ENCODE results near the gene EPM2A. TPM values are rescaled to one million over a fixed set of nuclear protein-coding genes. Genes with fewer than 3 reads are reported as not detected.

EPM2A gene
- total and polyA plus RNA-seq, 2 of the 4 experiments (the other 2 are of a cell fraction) = 2.1 to 4.5 TPM

GRCh38 chr6:145633981-145634627 lies 101.2 kb downstream of the EPM2A start:
- Histone ChIP-seq H4K8ac (ENCODE audit: low read depth in 2 of 2, low read length in 2 of 2) (0 out of 4 replicates have a peak overlapping the region, but pooled peaks of 1 of the 2 experiments have one; percentile 38), H4K91ac (ENCODE audit: insufficient read depth, low read depth, low read length) (no peak overlapping the region; the same call in 1 of the 2 replicates), H3K18ac (ENCODE audit: low read depth, low read length) (no peak overlapping the region), H2AK5ac (ENCODE audit: low read depth, low read length) (no peak overlapping the region; the same call in 1 of the 2 replicates), H3K27ac (ENCODE audit: insufficient read depth, low read length) (no peak overlapping the region), H3K36me3 (ENCODE audit: control insufficient read depth, insufficient read depth, low read length) (no peaks in the 10 kb centered on the region), H3K4me3 (ENCODE audit: insufficient read depth, low read depth, low read length) (no peak overlapping the region), H3K9ac (ENCODE audit: low read depth, low read length) (no peak overlapping the region), H2BK5ac (ENCODE audit: low read depth, low read length, poor library complexity, severe bottlenecking) (no peak overlapping the region), H3K4me2 (ENCODE audit: low read depth, low read length) (no peak overlapping the region), H3K9me3 (ENCODE audit: control insufficient read depth, insufficient read depth, low read length) (no peaks in the 10 kb centered on the region), H3K14ac (replicated peaks; ENCODE audit: low read depth, low read length) (no peak overlapping the region), H2AFZ (replicated peaks; ENCODE audit: low read length, poor library complexity) (peak overlapping the region; percentile 54), H2BK20ac (ENCODE audit: low read depth, low read length) (peak overlapping the region; percentile 63; the same call in 1 of the 2 replicates), H3K9me1 (ENCODE audit: insufficient read depth, low read length) (no peaks in the 10 kb centered on the region), H3K4me1 (ENCODE audit: control insufficient read depth, insufficient read depth, low read length) (no peaks in the 10 kb centered on the region), H4K20me1 (ENCODE audit: insufficient read depth, low read length) (no peaks in the 10 kb centered on the region), H2AK9ac (replicated peaks; ENCODE audit: low read depth, low read length, poor library complexity) (no peak overlapping the region), H4K5ac (ENCODE audit: low read depth, low read length) (no peak overlapping the region), H3K79me1 (ENCODE audit: low read depth in 1 of 2, low read length in 2 of 2) (no peaks in the 10 kb centered on the region), H3K23ac (ENCODE audit: low read depth, low read length) (no peak overlapping the region), H2BK120ac (ENCODE audit: low read depth, low read length) (peak overlapping the region; percentile 35; the same call in 1 of the 2 replicates), H2BK15ac (ENCODE audit: low read depth, low read length) (0 out of 3 replicates have a peak overlapping the region, but pooled peaks have one; percentile 3), H3K56ac (ENCODE audit: extremely low read depth, insufficient read depth, low read length) (no peak overlapping the region), H3K27me3 (ENCODE audit: control insufficient read depth, insufficient read depth, low read length) (no peaks in the 10 kb centered on the region), H3K4ac (ENCODE audit: low read depth, low read length) (peak overlapping the region; percentile 42)
- in situ Hi-C loops (cut with MboI; ENCODE audit: low sequenced_read_pairs) (no loop called here), intact Hi-C loops (cut with micrococcal nuclease) (loop anchor here (1.0 to 10.0 kb wide), 7 partner anchors 253 to 1051 kb away; no protein-coding TSS in a partner anchor), dilution Hi-C loops (cut with HindIII; ENCODE audit: low sequenced_read_pairs, unreplicated experiment) (no loop called here)
- ATAC-seq (ENCODE audit: low read depth) (peak; percentile 99), DNase-seq (peak; percentile 76)
- ChIA-PET POLR2A (ENCODE audit: unreplicated experiment) (no interaction called here), CTCF (interaction anchor here (0.6 to 2.2 kb wide), 16 partner anchors 9 to 910 kb away, joined by 3 to 14 read pairs (median 3); no protein-coding TSS in a partner anchor)
- WGBS, 2 experiments (ENCODE audit: extremely low coverage in 2 of 2, insufficient read length in 1 of 2) = 65% methylated on average over 7 of the region's 11 CpGs; no CpG with 5 or more reads in 1 of the 2 experiments
- BruUV-seq (replicated peaks) = no TSS peak
- TF ChIP-seq BHLHE40 (IDR thresholded peaks at IDR 0.05; ENCODE audit: low read depth, low read length) = no peak
- peak; percentile 85 for TF ChIP-seq RAD21 (IDR thresholded peaks at IDR 0.05; ENCODE audit: low read length)
- TF ChIP-seq SMC3 (IDR thresholded peaks at IDR 0.05; ENCODE audit: low read depth, low read length) = peak; percentile 75
- no peak for TF ChIP-seq POLR2A (IDR thresholded peaks at IDR 0.05; ENCODE audit: low read depth, low read length)
- TF ChIP-seq CTCF (conservative IDR thresholded peaks at IDR 0.05; ENCODE audit: low read depth, low read length) = peak; percentile 80
